ENCODE data around the gene FXYD4. TPM values are rescaled to one million over a fixed set of nuclear protein-coding genes. Genes with fewer than 3 reads are reported as not detected.

FXYD4 gene
- polyA plus RNA-seq, 1 donor (not counting 4 experiments of a cell fraction or from before 2014, with no cell fraction given), result not detected

GRCh38 chr10:43420369-43421200 is 49.1 kb downstream of the FXYD4 start:
- TF ChIP-seq EZH2 (IDR thresholded peaks at IDR 0.05; ENCODE audit: low read length), result no peak
- peak in 1 of 3 experiments; percentile 7 for TF ChIP-seq CTCF (optimal IDR thresholded peaks at IDR 0.05 in 1 of 3, IDR thresholded peaks at IDR 0.05 in 1 of 3, conservative IDR thresholded peaks at IDR 0.05 in 1 of 3; ENCODE audit: extremely low read depth in 1 of 3, insufficient read depth in 2 of 3, low read length in 3 of 3)
- Histone ChIP-seq H3K4me2 (ENCODE audit: control insufficient read depth, extremely low read depth, insufficient read depth, low read depth, low read length) (peak overlapping the region; percentile 87), H3K4me1 (ENCODE audit: control insufficient read depth, extremely low read depth, insufficient read depth, low read length) (peaks cover 12% of the 10 kb centered on the region), H3K9me1 (ENCODE audit: control insufficient read depth, extremely low read depth, insufficient read depth, low read length) (no peaks in the 10 kb centered on the region), H3K9me3 (ENCODE audit: control insufficient read depth, low read depth, low read length) (no peaks in the 10 kb centered on the region), H2AFZ (ENCODE audit: control insufficient read depth, low read length) (peak overlapping the region; percentile 94), H3K27me3 (ENCODE audit: control insufficient read depth, extremely low read depth, insufficient read depth, low read length) (no peaks in the 10 kb centered on the region), H4K20me1 (ENCODE audit: control insufficient read depth, extremely low read depth, insufficient read depth, low read length) (no peaks in the 10 kb centered on the region), H3K36me3 (ENCODE audit: control insufficient read depth in 2 of 2, extremely low read depth in 1 of 2, insufficient read depth in 2 of 2, low read length in 2 of 2) (no peaks in the 10 kb centered on the region), H3K4me3 (ENCODE audit: control insufficient read depth in 2 of 3, extremely low read depth in 1 of 3, insufficient read depth in 2 of 3, low read depth in 1 of 3, low read length in 3 of 3) (peak overlapping the region; percentile 26 to 64 (median 61)), H3K79me2 (ENCODE audit: control insufficient read depth, insufficient read depth, low read length) (no peaks in the 10 kb centered on the region), H3K9ac (ENCODE audit: control insufficient read depth, extremely low read depth, insufficient read depth, low read length) (peak overlapping the region; percentile 75), H3K27ac (ENCODE audit: control insufficient read depth, insufficient read depth, low read length) (peak overlapping the region; percentile 71)
- DNase-seq (ENCODE audit: low read depth, low spot score), result no peak
- no peak for FAIRE-seq
- dilution Hi-C loops (cut with MboI; ENCODE audit: extremely low pct_ligation_motif_present, low sequenced_read_pairs), result no loop called here

GRCh38 chr10:43421201-43421507 is 49.7 kb downstream of the FXYD4 start:
- Histone ChIP-seq H3K4me1 (ENCODE audit: control insufficient read depth, extremely low read depth, insufficient read depth, low read length) (peaks cover 12% of the 10 kb centered on the region), H3K9ac (ENCODE audit: control insufficient read depth, extremely low read depth, insufficient read depth, low read length) (peak overlapping the region; percentile 75), H3K9me1 (ENCODE audit: control insufficient read depth, extremely low read depth, insufficient read depth, low read length) (no peaks in the 10 kb centered on the region), H3K4me3 (ENCODE audit: control insufficient read depth in 2 of 3, extremely low read depth in 1 of 3, insufficient read depth in 2 of 3, low read depth in 1 of 3, low read length in 3 of 3) (peak overlapping the region; percentile 26 to 64 (median 61)), H3K9me3 (ENCODE audit: control insufficient read depth, low read depth, low read length) (no peaks in the 10 kb centered on the region), H3K27me3 (ENCODE audit: control insufficient read depth, extremely low read depth, insufficient read depth, low read length) (no peaks in the 10 kb centered on the region), H3K4me2 (ENCODE audit: control insufficient read depth, extremely low read depth, insufficient read depth, low read depth, low read length) (peak overlapping the region; percentile 87), H3K27ac (ENCODE audit: control insufficient read depth, insufficient read depth, low read length) (peak overlapping the region; percentile 71), H3K79me2 (ENCODE audit: control insufficient read depth, insufficient read depth, low read length) (no peaks in the 10 kb centered on the region), H2AFZ (ENCODE audit: control insufficient read depth, low read length) (peak overlapping the region; percentile 94), H4K20me1 (ENCODE audit: control insufficient read depth, extremely low read depth, insufficient read depth, low read length) (no peaks in the 10 kb centered on the region), H3K36me3 (ENCODE audit: control insufficient read depth in 2 of 2, extremely low read depth in 1 of 2, insufficient read depth in 2 of 2, low read length in 2 of 2) (no peaks in the 10 kb centered on the region)
- no peak for DNase-seq (ENCODE audit: low read depth, low spot score)
- no peak for FAIRE-seq
- TF ChIP-seq CTCF (optimal IDR thresholded peaks at IDR 0.05 in 1 of 3, IDR thresholded peaks at IDR 0.05 in 1 of 3, conservative IDR thresholded peaks at IDR 0.05 in 1 of 3; ENCODE audit: extremely low read depth in 1 of 3, insufficient read depth in 2 of 3, low read length in 3 of 3), result no peak
- dilution Hi-C loops (cut with MboI; ENCODE audit: extremely low pct_ligation_motif_present, low sequenced_read_pairs), result no loop called here
